ENCODE data around the gene CNTNAP2.
"Not testable (repeated sequence)": the region's sequence is repeated elsewhere in the genome, so short reads cannot be mapped to it uniquely, and the experiment has no call there.

Gene CNTNAP2

DNA sequence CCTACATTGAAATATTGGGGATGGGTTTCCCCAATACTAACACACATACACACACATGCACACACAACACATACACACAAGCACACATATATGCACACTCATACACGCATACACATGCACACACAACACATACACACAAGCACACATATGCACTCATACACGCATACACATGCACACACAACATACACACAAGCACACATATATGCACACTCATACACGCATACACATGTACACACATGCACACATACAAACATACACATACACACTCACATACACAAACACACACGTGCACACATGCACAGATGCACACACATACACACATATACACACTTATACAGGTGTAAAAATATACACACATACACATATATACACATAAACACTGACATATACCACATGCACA lies 2346.6 kb downstream of the CNTNAP2 start:
- Histone ChIP-seq H3K36me3 (ENCODE audit: low read length) (no peaks in the 10 kb centered on the region), H3K4me3 (ENCODE audit: insufficient read depth, low read length, poor library complexity, severe bottlenecking) (no peak overlapping the region)
- no peak for TF ChIP-seq CTCF (IDR thresholded peaks at IDR 0.05; ENCODE audit: insufficient read depth, low read length, poor library complexity, severe bottlenecking)
- TF ChIP-seq EZH2phosphoT487 (conservative IDR thresholded peaks at IDR 0.05; ENCODE audit: low read length), result no peak

DNA sequence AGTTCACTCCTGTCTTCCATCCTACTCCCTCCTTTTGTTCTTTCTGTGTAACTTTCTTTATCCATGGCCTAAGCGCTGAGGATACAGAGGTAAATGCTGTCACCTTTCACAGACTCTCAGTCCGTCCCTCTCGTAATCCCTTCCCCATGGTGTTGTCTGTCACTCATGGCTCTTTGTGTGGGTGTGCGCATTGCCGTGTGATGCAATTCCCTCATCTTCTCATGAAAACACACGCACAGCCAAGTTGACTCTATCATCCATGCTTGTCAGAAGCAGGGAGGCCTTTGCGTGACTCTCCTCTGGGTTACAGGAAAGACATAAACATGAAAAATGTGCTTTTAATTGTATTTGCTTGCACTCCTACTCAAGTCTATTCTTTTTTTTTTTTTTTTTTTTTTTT lies 2348.3 kb downstream of the CNTNAP2 start:
- Histone ChIP-seq H3K27ac (ENCODE audit: low read depth, low read length) (no peak overlapping the region), H3K79me2 (ENCODE audit: insufficient read depth, low read length) (no peaks in the 10 kb centered on the region), H3F3A (ENCODE audit: insufficient read depth) (no peaks in the 10 kb centered on the region), H3K9me3 (ENCODE audit: insufficient read depth, low read length) (no peaks in the 10 kb centered on the region), H2AFZ (ENCODE audit: low read depth, low read length, severe bottlenecking) (no peak overlapping the region), H3K9ac (ENCODE audit: low read length) (no peak overlapping the region), H3K9me2 (replicated peaks; ENCODE audit: insufficient read depth, low read length) (no peaks in the 10 kb centered on the region), H3K4me3 (ENCODE audit: insufficient read depth, low read length, poor library complexity, severe bottlenecking) (no peak overlapping the region), H4K20me1 (ENCODE audit: low read depth, low read length) (no peaks in the 10 kb centered on the region), H3K27me3 (ENCODE audit: low read length) (no peaks in the 10 kb centered on the region), H3K36me3 (ENCODE audit: low read length) (no peaks in the 10 kb centered on the region), H3K4me2 (ENCODE audit: low read depth, low read length, poor library complexity, severe bottlenecking) (no peak overlapping the region)
- TF ChIP-seq CTCF (IDR thresholded peaks at IDR 0.05; ENCODE audit: insufficient read depth, low read length, poor library complexity, severe bottlenecking) (no peak), EZH2phosphoT487 (conservative IDR thresholded peaks at IDR 0.05; ENCODE audit: low read length) (no peak)

More for the DNA sequence above, 2346.6 kb downstream of the CNTNAP2 start:
- Histone ChIP-seq H3K4me2 (ENCODE audit: low read depth, low read length, poor library complexity, severe bottlenecking) (no peak overlapping the region), H3K9me3 (ENCODE audit: insufficient read depth, low read length) (no peaks in the 10 kb centered on the region), H3K9ac (ENCODE audit: low read length) (no peak overlapping the region), H3K27ac (ENCODE audit: low read depth, low read length) (no peak overlapping the region), H3K79me2 (ENCODE audit: insufficient read depth, low read length) (no peaks in the 10 kb centered on the region), H3K27me3 (ENCODE audit: low read length) (no peaks in the 10 kb centered on the region), H3F3A (ENCODE audit: insufficient read depth) (no peaks in the 10 kb centered on the region), H2AFZ (ENCODE audit: low read depth, low read length, severe bottlenecking) (no peak overlapping the region), H3K9me2 (replicated peaks; ENCODE audit: insufficient read depth, low read length) (no peaks in the 10 kb centered on the region), H4K20me1 (ENCODE audit: low read depth, low read length) (no peaks in the 10 kb centered on the region)

- not testable (repeated sequence) for H3K79me2 ChIP-seq (ENCODE audit: insufficient read depth, low read length)
Measured at GRCh38 chr7:148465441-148465840, 2348.8 kb downstream of the CNTNAP2 start.

DNA sequence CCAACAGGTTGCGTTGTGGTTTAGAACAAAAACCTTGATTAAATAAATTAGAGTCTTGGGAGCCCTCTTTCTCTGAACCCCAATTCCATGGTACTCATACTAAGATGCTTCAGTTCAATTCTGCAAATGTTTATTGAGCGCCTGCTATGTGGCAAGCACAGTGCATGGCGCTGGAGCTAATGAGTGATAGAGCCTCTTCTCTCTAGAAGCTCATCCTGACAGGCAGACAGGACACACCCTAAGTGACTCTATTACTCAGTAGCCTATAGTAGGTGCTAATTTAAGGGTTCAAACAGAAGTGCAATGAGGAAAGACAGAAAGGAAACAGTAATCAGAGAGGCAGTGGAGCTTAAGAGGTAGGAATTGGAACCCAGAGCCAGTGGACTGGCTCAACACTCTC lies 2349.5 kb downstream of the CNTNAP2 start:
- H3K36me3 ChIP-seq (ENCODE audit: low read length), result no peaks in the 10 kb centered on the region
- H3K9me3 ChIP-seq (ENCODE audit: insufficient read depth, low read length), result no peaks in the 10 kb centered on the region
- no peak overlapping the region for H3K27ac ChIP-seq (ENCODE audit: low read depth, low read length)
- no peak overlapping the region for H2AFZ ChIP-seq (ENCODE audit: low read depth, low read length, severe bottlenecking)
- TF ChIP-seq EZH2phosphoT487 (conservative IDR thresholded peaks at IDR 0.05; ENCODE audit: low read length), result no peak
- no peak for TF ChIP-seq CTCF (IDR thresholded peaks at IDR 0.05; ENCODE audit: insufficient read depth, low read length, poor library complexity, severe bottlenecking)
- no peaks in the 10 kb centered on the region for H3F3A ChIP-seq (ENCODE audit: insufficient read depth)
- no peak overlapping the region for H3K4me2 ChIP-seq (ENCODE audit: low read depth, low read length, poor library complexity, severe bottlenecking)
- H3K27me3 ChIP-seq (ENCODE audit: low read length), result no peaks in the 10 kb centered on the region
- no peaks in the 10 kb centered on the region for H4K20me1 ChIP-seq (ENCODE audit: low read depth, low read length)
- no peaks in the 10 kb centered on the region for H3K9me2 ChIP-seq (replicated peaks; ENCODE audit: insufficient read depth, low read length)
- H3K79me2 ChIP-seq (ENCODE audit: insufficient read depth, low read length), result no peaks in the 10 kb centered on the region
- no peak overlapping the region for H3K4me3 ChIP-seq (ENCODE audit: insufficient read depth, low read length, poor library complexity, severe bottlenecking)
- H3K9ac ChIP-seq (ENCODE audit: low read length), result no peak overlapping the region

More at GRCh38 chr7:148465441-148465840, 2348.8 kb downstream of the CNTNAP2 start:
- not testable (repeated sequence) for H3F3A ChIP-seq (ENCODE audit: insufficient read depth); H2AFZ ChIP-seq (ENCODE audit: low read depth, low read length, severe bottlenecking); H3K27me3 ChIP-seq (ENCODE audit: low read length); H3K4me2 ChIP-seq (ENCODE audit: low read depth, low read length, poor library complexity, severe bottlenecking); H3K9me3 ChIP-seq (ENCODE audit: insufficient read depth, low read length); H3K36me3 ChIP-seq (ENCODE audit: low read length); H3K9ac ChIP-seq (ENCODE audit: low read length); H3K4me3 ChIP-seq (ENCODE audit: insufficient read depth, low read length, poor library complexity, severe bottlenecking); H3K9me2 ChIP-seq (replicated peaks; ENCODE audit: insufficient read depth, low read length); H4K20me1 ChIP-seq (ENCODE audit: low read depth, low read length); H3K27ac ChIP-seq (ENCODE audit: low read depth, low read length)
